Cardiac fibroblast (primary cell): Measurements from ENCODE around the gene ADCK1.
A peak's percentile ranks its signal among the peaks of the same experiment; 100 is the strongest.

Experiments
- DNase-seq, 2 donors: peaks; one replicate each; pipeline versions ENCODE4 v3.0.0 to v3.0.0-alpha.2; 2010; ENCODE audit warnings: low read depth in 2 of 2
- H3K4me3 ChIP-seq, 2 donors: replicated peaks in 1 of 2; 1 replicate in 1 of 2; 2 replicates in 1 of 2; pipeline ENCODE4 v1.5.1; 2011; ENCODE audit warnings: low read depth in 2 of 2, low read length in 2 of 2, mild to moderate bottlenecking in 2 of 2, moderate library complexity in 1 of 2
- CTCF ChIP-seq: IDR thresholded peaks from one replicate; pipeline ENCODE4 v1.5.1; 2011; ENCODE audit warnings: low read depth, mild to moderate bottlenecking, low read length, inconsistent platforms

The ADCK1 gene

GRCh38 chr14:77799863-77800730 lies at the start of gene ADCK1:
Gene ADCK1, plus strand, starts transcription at chr14:77800109. Its CDS starts 18,870 bp downstream, at chr14:77818979.
- peak; percentile 59 for TF ChIP-seq CTCF
- H3K4me3 ChIP-seq: peak within 1 kb of the TSS; percentile 61 to 71
- peak; percentile 76 to 81 for DNase-seq

- TF ChIP-seq CTCF: no peak
- H3K4me3 ChIP-seq: no peak overlapping the region
- DNase-seq: no peak
These were observed 47.6 kb upstream of the ADCK1 start for GRCh38 chr14:77752266-77752665.

GRCh38 chr14:77752799-77753516 lies 47.0 kb upstream of the ADCK1 start:
- H3K4me3 ChIP-seq: no peak overlapping the region
- TF ChIP-seq CTCF: no peak
- peak in 1 of 2 donors; percentile 75 for DNase-seq

- peak within 1 kb of the TSS; percentile 83 to 95 for H3K4me3 ChIP-seq
- peak; percentile 66 to 71 for DNase-seq
- no peak for TF ChIP-seq CTCF
These were observed 39.3 kb upstream of the ADCK1 start, which contains the start of gene SNW1 for GRCh38 chr14:77760381-77761204. Gene SNW1, minus strand, starts transcription at chr14:77761156. Its CDS starts 29 bp downstream, at chr14:77761127.

GRCh38 chr14:77761205-77761931 lies 38.5 kb upstream of the ADCK1 start:
- TF ChIP-seq CTCF: peak; percentile 22
- DNase-seq: peak; percentile 95 to 97

GRCh38 chr14:77763316-77763715 lies 36.6 kb upstream of the ADCK1 start:
- TF ChIP-seq CTCF: no peak
- H3K4me3 ChIP-seq: no peak overlapping the region
- no peak for DNase-seq

More at GRCh38 chr14:77761205-77761931, 38.5 kb upstream of the ADCK1 start:
- H3K4me3 ChIP-seq: peak overlapping the region; percentile 83 to 95
